ENCODE results near the gene KIF26B.
A peak's percentile ranks its signal among the peaks of the same experiment; 100 is the strongest.
"Not testable (repeated sequence)": the region's sequence is repeated elsewhere in the genome, so short reads cannot be mapped to it uniquely, and the experiment has no call there.

Gene KIF26B

GRCh38 chr1:245704765-245705164 is 550.0 kb downstream of the KIF26B start:
- no peaks in the 10 kb centered on the region for H3K36me3 ChIP-seq (ENCODE audit: control insufficient read depth in 4 of 4, insufficient read depth in 4 of 4, low read length in 3 of 4)

GRCh38 chr1:245707941-245708340 is 553.2 kb downstream of the KIF26B start:
- no peak overlapping the region for H3K4me3 ChIP-seq (ENCODE audit: control insufficient read depth in 1 of 7, extremely low read depth in 1 of 7, insufficient read depth in 4 of 7, low read depth in 2 of 7, low read length in 6 of 7)
- no peaks in the 10 kb centered on the region for H3K36me3 ChIP-seq (ENCODE audit: control insufficient read depth in 4 of 4, insufficient read depth in 4 of 4, low read length in 3 of 4)
- ChIA-PET POLR2A (interaction anchor here (0.6 kb wide), 1 partner anchor 293 kb away, joined by 3 read pairs; no protein-coding TSS in a partner anchor), CTCF (no interaction called here)
- H3K9me3 ChIP-seq (ENCODE audit: control extremely low read depth in 1 of 5, control insufficient read depth in 4 of 5, insufficient read depth in 2 of 5, low read depth in 1 of 5, low read length in 4 of 5) = no peaks in the 10 kb centered on the region
- DNase-seq = no peak
- 98% methylated on average over 5 of the region's 5 CpGs for WGBS (ENCODE audit: insufficient coverage)
- no peak overlapping the region for H3K27ac ChIP-seq (ENCODE audit: insufficient read depth in 1 of 2, low read depth in 1 of 2, low read length in 2 of 2, poor library complexity in 1 of 2, severe bottlenecking in 2 of 2)
- H3K27me3 ChIP-seq (replicated peaks in 2 of 5; ENCODE audit: control insufficient read depth in 4 of 5, insufficient read depth in 5 of 5, low read length in 4 of 5) = no peaks in the 10 kb centered on the region
- H3K4me1 ChIP-seq (ENCODE audit: control extremely low read depth in 1 of 4, control insufficient read depth in 4 of 4, insufficient read depth in 4 of 4, low read length in 3 of 4) = peaks cover 0 to 6% (median 2%) of the 10 kb centered on the region in 4 experiments

More at GRCh38 chr1:245704765-245705164, 550.0 kb downstream of the KIF26B start:
- ChIA-PET CTCF (no interaction called here), POLR2A (no interaction called here)
- no peaks in the 10 kb centered on the region for H3K9me3 ChIP-seq (ENCODE audit: control extremely low read depth in 1 of 5, control insufficient read depth in 4 of 5, insufficient read depth in 2 of 5, low read depth in 1 of 5, low read length in 4 of 5)
- no peak overlapping the region for H3K27ac ChIP-seq (ENCODE audit: insufficient read depth in 1 of 2, low read depth in 1 of 2, low read length in 2 of 2, poor library complexity in 1 of 2, severe bottlenecking in 2 of 2)
- WGBS (ENCODE audit: insufficient coverage) = 87% methylated on average over 7 of the region's 7 CpGs
- H3K4me3 ChIP-seq (ENCODE audit: control insufficient read depth in 1 of 7, extremely low read depth in 1 of 7, insufficient read depth in 4 of 7, low read depth in 2 of 7, low read length in 6 of 7) = no peak overlapping the region
- no peaks in the 10 kb centered on the region for H3K27me3 ChIP-seq (replicated peaks in 2 of 5; ENCODE audit: control insufficient read depth in 4 of 5, insufficient read depth in 5 of 5, low read length in 4 of 5)
- DNase-seq = no peak
- no peaks in the 10 kb centered on the region for H3K4me1 ChIP-seq (ENCODE audit: control extremely low read depth in 1 of 4, control insufficient read depth in 4 of 4, insufficient read depth in 4 of 4, low read length in 3 of 4)

- Histone ChIP-seq H3K4me1 (ENCODE audit: control extremely low read depth in 1 of 4, control insufficient read depth in 4 of 4, insufficient read depth in 4 of 4, low read length in 3 of 4) (peaks cover 0 to 6% (median 2%) of the 10 kb centered on the region in 4 experiments), H3K27me3 (replicated peaks in 2 of 5; ENCODE audit: control insufficient read depth in 4 of 5, insufficient read depth in 5 of 5, low read length in 4 of 5) (no peaks in the 10 kb centered on the region), H3K9me3 (ENCODE audit: control extremely low read depth in 1 of 5, control insufficient read depth in 4 of 5, insufficient read depth in 2 of 5, low read depth in 1 of 5, low read length in 4 of 5) (no peaks in the 10 kb centered on the region), H3K4me3 (ENCODE audit: control insufficient read depth in 1 of 7, extremely low read depth in 1 of 7, insufficient read depth in 4 of 7, low read depth in 2 of 7, low read length in 6 of 7) (peak overlapping the region in 1 of 7 experiments; percentile 50), H3K27ac (ENCODE audit: insufficient read depth in 1 of 2, low read depth in 1 of 2, low read length in 2 of 2, poor library complexity in 1 of 2, severe bottlenecking in 2 of 2) (no peak overlapping the region), H3K36me3 (ENCODE audit: control insufficient read depth in 4 of 4, insufficient read depth in 4 of 4, low read length in 3 of 4) (no peaks in the 10 kb centered on the region)
- ChIA-PET CTCF (no interaction called here), POLR2A (no interaction called here)
- DNase-seq = no peak
- WGBS (ENCODE audit: insufficient coverage) = 74% methylated on average over 28 of the region's 30 CpGs
Observed at GRCh38 chr1:245710961-245711903, 556.4 kb downstream of the KIF26B start.

DNA sequence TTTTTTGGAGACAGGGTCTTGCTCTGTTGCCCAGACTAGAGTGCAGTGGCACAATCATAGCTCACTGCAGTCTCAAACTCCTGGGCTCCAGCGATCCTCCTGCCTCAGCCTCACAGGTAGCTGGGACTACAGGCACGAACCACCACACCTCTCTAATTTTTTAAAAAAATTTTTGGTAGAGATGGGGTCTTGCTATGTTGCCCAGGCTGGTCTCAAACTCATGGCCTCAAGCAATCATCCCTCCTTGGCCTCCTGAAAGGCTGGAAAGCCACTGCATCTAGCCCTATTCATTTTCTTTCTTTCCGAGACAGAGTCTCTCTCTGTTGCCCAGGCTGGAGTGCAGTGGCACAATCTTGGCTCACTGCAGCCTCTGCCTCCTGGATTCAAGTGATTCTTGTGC is 559.2 kb downstream of the KIF26B start:
- no CpG with 5 or more reads among the region's 3 CpGs for WGBS (ENCODE audit: insufficient coverage)
- H3K4me1 ChIP-seq (ENCODE audit: control extremely low read depth in 1 of 4, control insufficient read depth in 4 of 4, insufficient read depth in 4 of 4, low read length in 3 of 4); H3K9me3 ChIP-seq (ENCODE audit: control extremely low read depth in 1 of 5, control insufficient read depth in 4 of 5, insufficient read depth in 2 of 5, low read depth in 1 of 5, low read length in 4 of 5); H3K27me3 ChIP-seq (replicated peaks in 2 of 5; ENCODE audit: control insufficient read depth in 4 of 5, insufficient read depth in 5 of 5, low read length in 4 of 5); H3K4me3 ChIP-seq (ENCODE audit: control insufficient read depth in 1 of 7, extremely low read depth in 1 of 7, insufficient read depth in 4 of 7, low read depth in 2 of 7, low read length in 6 of 7); DNase-seq; H3K27ac ChIP-seq (ENCODE audit: insufficient read depth in 1 of 2, low read depth in 1 of 2, low read length in 2 of 2, poor library complexity in 1 of 2, severe bottlenecking in 2 of 2); CTCF ChIA-PET; H3K36me3 ChIP-seq (ENCODE audit: control insufficient read depth in 4 of 4, insufficient read depth in 4 of 4, low read length in 3 of 4); POLR2A ChIA-PET: not testable (repeated sequence)

DNA sequence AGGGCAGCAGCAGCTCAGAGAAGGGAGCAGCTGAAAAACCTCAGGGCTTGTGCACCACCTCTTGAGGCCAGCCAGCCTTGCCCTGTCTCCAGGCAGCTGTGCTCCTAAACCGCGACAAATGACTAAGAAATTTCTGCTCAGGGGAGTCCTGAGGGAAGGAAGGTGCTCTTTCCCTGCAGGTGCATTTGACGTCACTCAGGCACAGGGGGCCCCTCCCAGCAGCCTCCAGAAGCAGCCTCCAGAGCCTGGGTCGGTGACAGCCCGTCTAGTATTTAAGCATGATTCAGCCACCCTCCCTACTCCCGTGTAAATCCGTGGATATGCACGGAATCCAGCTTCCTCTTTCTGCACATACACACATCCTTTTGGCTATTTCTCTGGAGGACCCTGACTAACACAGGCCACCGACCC is 560.5 kb downstream of the KIF26B start:
- no peaks in the 10 kb centered on the region for H3K36me3 ChIP-seq (ENCODE audit: control insufficient read depth in 4 of 4, insufficient read depth in 4 of 4, low read length in 3 of 4)
- peaks cover 0 to 2% (median 0%) of the 10 kb centered on the region in 5 experiments for H3K9me3 ChIP-seq (ENCODE audit: control extremely low read depth in 1 of 5, control insufficient read depth in 4 of 5, insufficient read depth in 2 of 5, low read depth in 1 of 5, low read length in 4 of 5)
- ChIA-PET CTCF (no interaction called here), POLR2A (no interaction called here)
- WGBS (ENCODE audit: insufficient coverage) = 47% methylated on average over 9 of the region's 9 CpGs
- no peaks in the 10 kb centered on the region for H3K27me3 ChIP-seq (replicated peaks in 2 of 5; ENCODE audit: control insufficient read depth in 4 of 5, insufficient read depth in 5 of 5, low read length in 4 of 5)
- peak in 2 of 3 donors; percentile 19 to 23 for DNase-seq
- H3K4me3 ChIP-seq (ENCODE audit: control insufficient read depth in 1 of 7, extremely low read depth in 1 of 7, insufficient read depth in 4 of 7, low read depth in 2 of 7, low read length in 6 of 7) = no peak overlapping the region
- peaks cover 0 to 6% (median 2%) of the 10 kb centered on the region in 4 experiments for H3K4me1 ChIP-seq (ENCODE audit: control extremely low read depth in 1 of 4, control insufficient read depth in 4 of 4, insufficient read depth in 4 of 4, low read length in 3 of 4)
- H3K27ac ChIP-seq (ENCODE audit: insufficient read depth in 1 of 2, low read depth in 1 of 2, low read length in 2 of 2, poor library complexity in 1 of 2, severe bottlenecking in 2 of 2) = no peak overlapping the region

GRCh38 chr1:245715970-245716369 is 561.2 kb downstream of the KIF26B start:
- Histone ChIP-seq H3K36me3 (ENCODE audit: control insufficient read depth in 4 of 4, insufficient read depth in 4 of 4, low read length in 3 of 4) (no peaks in the 10 kb centered on the region), H3K9me3 (ENCODE audit: control extremely low read depth in 1 of 5, control insufficient read depth in 4 of 5, insufficient read depth in 2 of 5, low read depth in 1 of 5, low read length in 4 of 5) (peaks cover 0 to 2% (median 0%) of the 10 kb centered on the region in 5 experiments), H3K27ac (ENCODE audit: insufficient read depth in 1 of 2, low read depth in 1 of 2, low read length in 2 of 2, poor library complexity in 1 of 2, severe bottlenecking in 2 of 2) (no peak overlapping the region), H3K4me3 (ENCODE audit: control insufficient read depth in 1 of 7, extremely low read depth in 1 of 7, insufficient read depth in 4 of 7, low read depth in 2 of 7, low read length in 6 of 7) (no peak overlapping the region), H3K4me1 (ENCODE audit: control extremely low read depth in 1 of 4, control insufficient read depth in 4 of 4, insufficient read depth in 4 of 4, low read length in 3 of 4) (peaks cover 0 to 6% (median 2%) of the 10 kb centered on the region in 4 experiments), H3K27me3 (replicated peaks in 2 of 5; ENCODE audit: control insufficient read depth in 4 of 5, insufficient read depth in 5 of 5, low read length in 4 of 5) (no peaks in the 10 kb centered on the region)
- CTCF ChIA-PET = no interaction called here
- POLR2A ChIA-PET = no interaction called here
- 100% methylated on average over 1 of the region's 1 CpG for WGBS (ENCODE audit: insufficient coverage)
- DNase-seq = no peak

DNA sequence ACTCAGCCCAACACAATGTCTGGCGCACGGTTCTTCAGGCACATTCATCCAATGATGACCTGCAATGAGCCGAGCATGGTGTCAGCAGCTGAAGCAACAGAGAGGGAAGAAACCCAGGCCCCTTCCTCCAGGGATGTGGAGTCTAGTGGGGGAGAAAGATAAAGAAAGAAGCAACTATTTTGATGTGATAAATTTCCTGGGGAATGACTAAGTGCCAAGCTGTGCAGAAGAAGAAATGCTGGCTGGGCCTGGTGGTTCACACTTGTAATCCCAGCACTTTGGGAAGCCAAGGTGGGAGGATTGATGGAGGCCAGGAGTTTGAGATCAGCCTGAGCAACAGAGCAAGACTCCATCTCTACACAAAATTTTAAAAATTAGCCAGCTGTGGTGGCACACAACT is 561.8 kb downstream of the KIF26B start:
- H3K4me3 ChIP-seq (ENCODE audit: control insufficient read depth in 1 of 7, extremely low read depth in 1 of 7, insufficient read depth in 4 of 7, low read depth in 2 of 7, low read length in 6 of 7) = no peak overlapping the region
- H3K36me3 ChIP-seq (ENCODE audit: control insufficient read depth in 4 of 4, insufficient read depth in 4 of 4, low read length in 3 of 4) = no peaks in the 10 kb centered on the region
- DNase-seq = no peak
- POLR2A ChIA-PET = no interaction called here
- H3K4me1 ChIP-seq (ENCODE audit: control extremely low read depth in 1 of 4, control insufficient read depth in 4 of 4, insufficient read depth in 4 of 4, low read length in 3 of 4) = peaks cover 0 to 1% (median under 1%) of the 10 kb centered on the region in 4 experiments
- H3K27me3 ChIP-seq (replicated peaks in 2 of 5; ENCODE audit: control insufficient read depth in 4 of 5, insufficient read depth in 5 of 5, low read length in 4 of 5) = no peaks in the 10 kb centered on the region
- CTCF ChIA-PET = no interaction called here
- no peak overlapping the region for H3K27ac ChIP-seq (ENCODE audit: insufficient read depth in 1 of 2, low read depth in 1 of 2, low read length in 2 of 2, poor library complexity in 1 of 2, severe bottlenecking in 2 of 2)
- peaks cover 0 to 2% (median 0%) of the 10 kb centered on the region in 5 experiments for H3K9me3 ChIP-seq (ENCODE audit: control extremely low read depth in 1 of 5, control insufficient read depth in 4 of 5, insufficient read depth in 2 of 5, low read depth in 1 of 5, low read length in 4 of 5)
- 100% methylated on average over 3 of the region's 3 CpGs for WGBS (ENCODE audit: insufficient coverage)

Measured in common myeloid progenitor, CD34-positive (primary cell).